KOPT-K1 (cell line): ENCODE data around the gene PAX6.

Source experiments
- H3K27ac ChIP-seq: fragments of 200-600 bp; sonication (generic); 2 replicates; pipeline ENCODE4 v1.5.1; 2016; ENCODE audit warnings: antibody characterized with exemption, mild to moderate bottlenecking, low read depth, low read length; ENCODE audit not compliant: poor library complexity, severe bottlenecking
- H3K36me3 ChIP-seq: fragments of 200-600 bp; sonication (generic); 2 replicates; pipeline ENCODE4 v1.5.1; 2017; ENCODE audit warnings: antibody characterized with exemption, mild to moderate bottlenecking, low read length, moderate library complexity; ENCODE audit not compliant: insufficient read depth
- H3K9me3 ChIP-seq: fragments of 200-600 bp; sonication (generic); 2 replicates; pipeline ENCODE4 v1.5.1; 2017; ENCODE audit warnings: antibody characterized with exemption, low read length, mild to moderate bottlenecking; ENCODE audit not compliant: insufficient read depth, poor library complexity, severe bottlenecking

The PAX6 gene

DNA sequence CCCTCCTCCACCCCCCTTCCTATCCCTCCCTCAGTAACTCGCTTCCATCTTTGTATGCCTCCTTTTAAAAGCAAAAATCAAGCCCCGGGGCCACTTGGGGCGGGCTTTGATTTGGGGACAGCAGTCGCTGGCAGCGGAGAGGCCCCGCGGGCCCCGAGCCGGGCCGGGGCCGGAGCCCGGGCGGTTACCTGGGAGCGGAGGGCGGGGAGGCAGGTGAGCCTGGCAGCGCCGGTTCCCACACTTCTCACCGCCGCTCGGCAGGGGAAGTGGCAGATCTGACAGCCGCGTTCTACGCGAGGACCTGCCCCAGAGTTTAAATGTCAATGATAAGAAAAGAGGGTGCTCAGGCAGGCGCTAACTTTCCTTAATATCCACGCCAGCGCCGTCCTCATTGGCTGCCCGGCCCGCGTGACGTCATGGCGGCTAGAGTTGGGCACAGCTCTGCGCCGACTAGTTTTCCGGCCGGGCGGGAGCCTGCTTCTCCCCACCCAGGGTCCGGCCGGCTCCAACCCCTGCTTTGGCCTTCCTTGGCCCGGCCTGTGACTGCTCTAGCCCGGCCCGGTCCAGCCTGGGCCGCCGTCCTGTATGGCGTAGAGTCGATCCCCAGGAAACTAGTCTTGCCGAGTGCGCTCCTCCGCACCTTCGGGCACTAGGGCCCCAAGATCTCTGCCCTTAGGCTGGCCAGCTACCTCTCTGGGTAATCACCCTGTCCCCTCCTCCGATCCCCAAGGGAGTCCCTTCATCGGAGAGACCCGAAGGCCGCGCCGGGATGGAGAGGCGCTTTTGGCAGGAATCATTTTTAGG, 6.7 kb upstream of the PAX6 start:
- Histone ChIP-seq H3K36me3 (no peaks in the 10 kb centered on the region), H3K9me3 (peaks cover 28% of the 10 kb centered on the region), H3K27ac (no peak overlapping the region)

DNA sequence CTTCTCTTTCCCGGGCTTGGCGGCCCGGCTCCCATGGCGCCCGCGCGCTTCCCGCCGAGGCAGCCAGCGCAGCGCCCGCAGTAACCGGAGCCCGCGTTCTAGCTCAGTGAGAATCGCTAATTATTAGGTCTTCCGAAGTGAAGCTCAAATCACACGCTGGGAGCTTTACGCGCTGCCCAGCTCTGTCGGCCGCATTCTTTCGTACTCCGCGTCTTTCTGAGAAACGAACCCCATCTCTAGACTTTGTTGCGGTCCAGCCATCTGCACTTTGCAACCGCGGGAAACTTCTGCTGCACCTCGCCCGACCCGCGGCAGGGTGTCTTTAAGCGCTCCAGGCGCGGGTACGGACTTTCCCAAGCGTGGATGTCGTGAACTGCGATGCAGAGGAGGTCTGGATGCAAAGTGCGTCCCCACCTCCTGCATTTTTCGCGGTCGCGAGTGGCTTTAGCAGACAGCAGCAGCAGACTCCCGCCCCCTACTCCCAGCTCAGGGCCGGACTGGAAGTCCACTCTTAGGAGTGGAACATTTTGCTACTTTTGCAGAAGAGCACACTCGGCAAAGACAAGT, 6.0 kb upstream of the PAX6 start:
- Histone ChIP-seq H3K27ac (no peak overlapping the region), H3K36me3 (no peaks in the 10 kb centered on the region)

DNA sequence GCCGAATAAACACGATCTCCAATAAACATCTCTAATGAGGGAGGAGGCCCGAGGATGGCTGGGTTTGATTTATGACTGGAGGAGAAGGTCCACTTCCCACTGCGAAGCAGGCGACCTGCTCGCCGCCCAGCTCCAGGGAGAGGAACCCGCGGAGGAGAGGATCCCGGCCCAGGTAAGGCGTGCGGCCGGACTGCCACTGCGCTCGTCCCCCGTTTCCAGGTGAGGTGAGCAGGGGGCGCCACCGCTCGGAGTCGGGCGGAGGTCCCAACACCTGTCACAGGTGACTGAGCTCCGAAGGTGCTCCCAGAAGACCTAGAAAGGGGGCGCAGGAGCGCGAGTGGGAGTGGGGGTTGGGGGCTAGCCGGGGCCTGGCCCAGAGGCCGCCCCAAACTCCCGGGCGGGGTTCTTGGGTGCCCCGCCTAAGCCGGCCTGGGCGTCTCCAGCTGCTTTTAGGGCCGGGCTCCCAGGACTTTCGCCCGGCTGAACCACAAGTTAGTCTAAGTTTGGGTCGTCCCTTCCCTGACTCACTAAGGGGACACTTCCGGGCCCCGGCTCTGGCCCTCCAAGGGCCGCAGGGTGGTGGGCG, 5.4 kb upstream of the PAX6 start:
- H3K27ac ChIP-seq: no peak overlapping the region
- no peaks in the 10 kb centered on the region for H3K36me3 ChIP-seq
- peaks cover 28% of the 10 kb centered on the region for H3K9me3 ChIP-seq

More for the DNA sequence above, 6.0 kb upstream of the PAX6 start:
- H3K9me3 ChIP-seq: peaks cover 28% of the 10 kb centered on the region

DNA sequence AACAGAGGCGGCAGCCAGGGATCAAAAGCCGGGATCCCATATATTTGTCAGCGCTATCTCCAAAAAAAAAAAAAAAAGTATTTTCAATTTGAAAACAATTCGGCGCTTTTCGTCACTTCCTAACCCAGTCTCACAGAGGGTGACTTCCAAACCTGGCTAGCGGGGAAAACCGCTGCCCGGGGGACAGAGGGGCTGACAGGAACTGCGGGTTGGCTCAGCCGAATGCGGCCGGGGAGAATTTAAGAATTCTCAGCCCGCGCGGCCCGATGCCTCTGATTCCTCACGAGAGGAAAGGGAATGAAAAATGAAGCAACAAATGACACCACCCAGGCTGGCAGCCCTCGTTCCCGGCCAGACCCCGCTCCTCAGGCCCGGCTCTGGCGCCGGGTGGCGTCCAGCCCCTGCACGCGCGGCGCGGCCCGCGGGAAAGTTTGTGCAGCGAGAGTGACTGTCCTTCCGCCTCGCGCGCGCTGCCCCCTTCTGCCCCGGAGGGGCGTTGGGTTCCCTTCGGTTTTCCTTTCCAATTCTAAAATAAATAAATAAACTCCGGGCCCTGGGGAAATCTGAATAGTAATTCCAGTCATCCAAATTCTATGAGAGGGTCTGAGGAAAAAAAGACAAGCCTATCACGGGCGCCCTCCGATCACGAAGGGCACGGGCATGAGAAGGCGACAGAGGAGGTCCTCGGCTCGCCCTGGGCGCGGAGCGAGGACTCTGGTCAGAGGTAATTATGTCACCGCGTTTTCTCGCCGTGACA, 4.8 kb upstream of the PAX6 start:
- H3K9me3 ChIP-seq: peaks cover 28% of the 10 kb centered on the region
- H3K36me3 ChIP-seq: no peaks in the 10 kb centered on the region
- no peak overlapping the region for H3K27ac ChIP-seq

DNA sequence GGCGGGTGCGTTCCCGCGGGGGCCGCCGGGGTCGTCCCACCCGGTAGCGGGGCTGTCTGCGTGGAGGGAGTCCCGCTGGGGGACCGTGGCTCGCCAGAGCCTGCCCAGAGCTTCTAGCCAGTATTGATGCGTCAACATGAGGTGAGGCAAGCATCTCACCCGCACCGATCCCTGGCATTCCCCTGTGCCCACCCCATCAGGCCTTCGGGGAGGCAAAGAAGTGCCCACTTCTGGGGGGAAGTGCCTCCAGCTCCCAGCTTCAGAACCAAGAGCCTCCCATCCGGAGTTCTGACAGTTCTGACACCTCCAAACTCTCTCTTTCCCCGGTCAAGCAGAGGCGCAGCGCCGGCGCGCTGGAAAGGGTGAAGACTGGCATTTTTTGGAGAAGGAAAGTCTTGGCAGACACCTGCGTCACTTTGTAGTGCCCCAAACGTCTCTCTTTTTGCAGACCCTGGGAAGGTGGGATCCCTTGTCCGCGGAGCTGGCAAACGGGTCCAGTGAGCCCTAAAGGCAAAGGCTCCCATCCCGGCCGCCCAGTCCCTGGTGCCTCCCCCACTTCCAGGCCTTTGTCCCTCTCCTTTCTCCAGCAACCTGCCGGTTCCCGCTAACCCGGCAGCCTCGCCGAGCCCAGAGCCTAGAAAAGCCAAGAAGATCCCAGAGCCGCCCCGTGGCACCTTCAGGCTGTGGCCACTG, 3.2 kb upstream of the PAX6 start:
- Histone ChIP-seq H3K27ac (no peak overlapping the region), H3K36me3 (no peaks in the 10 kb centered on the region), H3K9me3 (peaks cover 21% of the 10 kb centered on the region)

DNA sequence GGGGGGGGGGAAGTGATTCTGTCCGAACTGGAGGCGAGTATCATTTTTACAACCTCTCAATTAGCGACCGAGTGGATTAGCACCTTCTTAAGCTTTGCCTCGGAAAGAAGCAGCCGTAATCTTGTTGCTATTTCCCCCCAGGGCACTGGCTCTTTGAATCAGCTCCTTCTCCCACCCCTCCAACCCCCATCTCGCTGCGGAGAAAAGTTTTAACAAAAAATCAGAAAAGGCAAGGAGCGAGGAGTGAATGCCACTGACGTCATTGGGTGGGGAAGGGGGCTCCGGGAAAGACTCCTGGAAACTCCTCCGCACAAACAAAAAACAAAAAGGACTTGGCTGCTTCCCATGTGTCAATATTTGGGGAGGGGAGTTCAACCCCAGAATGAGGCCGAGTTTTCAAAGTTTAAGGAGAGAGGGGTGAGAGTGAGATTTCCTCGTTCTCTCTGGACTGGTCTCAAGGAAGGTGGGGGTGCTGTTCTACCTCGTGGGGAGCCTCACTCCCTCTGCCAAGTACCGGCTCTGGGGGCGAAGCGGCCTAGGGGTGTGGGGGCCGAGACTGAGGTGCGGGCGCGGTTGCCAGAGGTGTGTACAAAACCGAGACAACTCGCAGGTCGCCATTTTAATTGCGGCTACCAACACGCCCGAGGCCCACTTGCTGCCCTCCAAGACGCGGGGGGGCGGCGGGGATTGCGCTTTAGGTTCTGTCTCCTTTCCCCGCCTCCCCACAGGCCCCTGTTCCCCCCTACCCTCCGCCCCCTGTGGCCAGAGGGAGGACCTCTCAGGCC, 2.5 kb upstream of the PAX6 start:
- Histone ChIP-seq H3K9me3 (peaks cover 21% of the 10 kb centered on the region), H3K27ac (no peak overlapping the region), H3K36me3 (no peaks in the 10 kb centered on the region)

DNA sequence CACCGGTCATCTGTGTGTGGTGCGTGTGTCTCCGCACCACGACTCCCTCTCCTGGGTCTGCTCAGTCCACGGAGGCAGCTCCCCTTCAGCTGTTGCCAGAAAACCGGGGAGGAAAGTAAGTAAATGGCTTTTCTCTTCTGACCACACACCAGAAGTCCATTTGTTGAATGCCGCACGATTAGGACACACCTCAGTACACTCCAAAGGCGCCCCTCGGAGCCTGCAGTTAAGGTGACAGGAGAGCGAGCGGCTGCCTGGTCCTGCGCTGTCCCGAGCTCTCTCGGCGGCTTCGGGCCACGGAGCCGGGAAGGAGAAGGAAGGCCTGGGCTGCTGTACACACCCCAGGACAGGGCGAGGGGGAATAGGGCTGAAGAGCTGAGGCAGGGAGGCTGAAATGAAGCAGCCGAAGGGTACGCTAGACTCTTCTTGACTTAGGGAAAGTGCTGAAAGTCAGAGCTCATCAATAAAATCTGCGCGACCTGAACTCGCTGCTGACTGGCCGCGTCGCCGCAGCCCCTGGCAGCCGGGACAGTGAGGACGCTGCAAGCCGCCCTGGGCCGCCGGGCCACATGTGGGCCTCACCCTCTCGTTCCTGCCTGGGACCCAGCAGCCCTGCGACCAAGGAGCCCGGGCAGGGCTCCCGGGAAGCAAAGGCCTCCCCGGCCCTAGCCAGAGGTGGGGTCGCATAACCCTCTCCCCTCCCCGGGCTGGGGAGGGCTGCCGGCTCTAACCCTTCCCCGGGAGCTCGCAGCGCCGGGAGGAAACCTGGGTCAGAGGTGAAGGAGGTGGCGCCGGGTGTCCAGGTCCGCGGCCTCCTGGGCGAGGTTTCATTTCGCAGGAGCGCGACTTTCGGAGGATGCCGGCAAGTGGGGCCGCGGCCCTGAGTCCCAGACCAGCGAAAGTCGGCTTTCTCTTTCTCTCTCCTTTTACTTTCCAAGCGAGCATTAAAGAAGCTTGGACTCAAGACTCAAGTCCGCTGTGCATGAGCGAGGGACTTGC, 1.6 kb upstream of the PAX6 start:
- H3K27ac ChIP-seq: no peak overlapping the region

DNA sequence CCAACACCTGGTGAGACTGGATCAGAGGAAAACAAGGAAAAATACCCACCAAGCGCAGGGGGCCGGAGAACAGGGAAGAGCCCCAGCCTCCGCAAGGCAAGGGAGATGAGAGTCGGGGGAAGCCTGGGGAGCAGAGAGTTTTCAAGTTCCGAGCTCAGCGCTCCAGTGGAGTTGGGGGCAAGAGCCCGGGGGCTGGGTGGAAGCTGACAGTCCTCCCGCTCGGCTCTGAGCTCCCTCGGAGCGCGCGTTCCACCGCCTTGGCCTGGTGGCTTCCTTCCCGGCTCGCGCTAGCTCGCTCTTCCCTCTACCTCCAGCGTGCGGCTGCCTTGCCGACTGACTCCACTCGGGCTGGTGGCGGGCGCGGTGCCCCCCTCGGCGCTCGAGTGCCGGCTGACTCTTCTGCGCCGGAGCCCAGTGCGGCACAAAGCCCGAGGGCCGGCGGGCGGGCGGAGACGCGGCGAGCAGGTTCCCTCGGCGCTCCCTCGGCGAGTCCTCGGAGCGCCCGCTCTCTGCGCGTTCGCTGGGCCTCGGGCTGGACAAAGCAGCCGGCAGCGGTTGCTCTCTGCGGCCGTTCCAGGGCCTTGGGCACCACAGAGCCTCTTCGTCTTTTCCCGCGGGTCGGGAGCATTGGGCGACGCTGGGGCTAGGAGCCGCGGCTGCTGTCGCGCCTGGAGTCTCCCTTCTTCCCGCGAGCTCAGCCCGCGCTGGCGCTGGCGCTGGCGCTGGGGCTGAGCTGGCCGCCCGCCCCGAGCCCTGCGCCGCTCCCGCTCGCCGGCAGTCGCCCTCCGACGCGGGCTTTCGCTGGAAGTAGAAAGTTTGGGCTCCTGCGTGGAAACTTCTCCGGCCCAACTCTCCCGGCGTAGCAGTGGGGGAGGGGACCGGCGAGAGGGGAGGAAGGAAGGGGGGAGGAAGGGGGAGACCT, 1.0 kb downstream of the PAX6 start:
- Histone ChIP-seq H3K9me3 (peaks cover 4% of the 10 kb centered on the region), H3K36me3 (no peaks in the 10 kb centered on the region), H3K27ac (no peak overlapping the region)

More for the DNA sequence above, 1.6 kb upstream of the PAX6 start:
- Histone ChIP-seq H3K36me3 (no peaks in the 10 kb centered on the region), H3K9me3 (peaks cover 15% of the 10 kb centered on the region)

DNA sequence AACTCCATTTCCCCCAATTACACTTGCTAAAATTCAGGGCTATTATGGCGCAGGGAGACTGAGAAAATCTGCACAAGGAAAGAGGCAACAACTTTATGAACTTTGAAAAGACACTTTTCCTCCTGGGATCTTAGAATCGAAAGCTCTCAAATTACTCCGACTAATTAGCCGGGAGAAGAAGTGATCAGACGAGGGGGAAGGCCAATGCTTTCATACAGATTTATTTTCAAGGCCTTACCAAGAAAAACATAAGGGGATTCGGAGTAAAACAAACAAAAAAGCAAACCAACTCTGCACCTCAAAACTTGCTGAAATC, 1.6 kb downstream of the PAX6 start:
- Histone ChIP-seq H3K27ac (no peak overlapping the region), H3K9me3 (peaks cover 10% of the 10 kb centered on the region), H3K36me3 (no peaks in the 10 kb centered on the region)

DNA sequence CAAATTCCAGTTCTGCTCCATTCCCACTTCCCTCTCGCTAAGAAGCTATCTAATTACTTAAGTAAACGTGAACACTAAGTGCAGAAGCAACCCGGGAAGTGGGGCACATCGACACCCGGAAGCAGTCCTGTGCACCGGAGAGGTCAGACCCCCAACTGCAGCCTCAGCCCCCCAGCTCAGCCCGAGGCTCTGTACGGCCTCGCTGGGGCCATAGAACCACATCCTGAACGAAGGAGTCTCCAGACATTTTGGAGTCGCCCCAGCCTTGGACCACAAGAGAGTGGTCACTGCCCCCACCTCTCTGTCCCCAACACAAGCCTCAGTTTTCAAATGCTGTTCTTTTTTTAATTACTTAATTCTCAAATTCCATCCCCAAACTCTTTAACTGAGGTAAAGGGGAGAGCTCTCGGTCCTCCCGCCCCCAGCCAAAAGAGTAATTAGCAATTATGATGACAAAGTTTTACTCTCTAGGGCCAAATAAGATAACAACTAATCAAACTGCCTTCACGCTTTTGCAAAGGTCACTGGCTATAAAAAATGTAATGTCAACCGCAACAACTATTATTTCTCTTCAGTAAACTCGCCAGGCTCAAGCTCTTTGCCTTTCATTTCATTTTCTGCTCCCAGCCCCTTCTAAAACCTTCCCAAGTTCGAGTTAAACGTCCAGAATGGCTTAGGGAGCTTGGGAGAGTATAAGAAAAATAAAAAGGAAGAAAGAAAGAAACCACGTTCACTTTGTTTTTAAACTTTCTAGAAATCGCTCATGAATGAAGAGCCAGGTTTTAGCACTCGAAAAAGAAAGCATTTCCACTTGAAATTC, 2.2 kb downstream of the PAX6 start:
- Histone ChIP-seq H3K9me3 (peaks cover 10% of the 10 kb centered on the region), H3K36me3 (no peaks in the 10 kb centered on the region), H3K27ac (no peak overlapping the region)

DNA sequence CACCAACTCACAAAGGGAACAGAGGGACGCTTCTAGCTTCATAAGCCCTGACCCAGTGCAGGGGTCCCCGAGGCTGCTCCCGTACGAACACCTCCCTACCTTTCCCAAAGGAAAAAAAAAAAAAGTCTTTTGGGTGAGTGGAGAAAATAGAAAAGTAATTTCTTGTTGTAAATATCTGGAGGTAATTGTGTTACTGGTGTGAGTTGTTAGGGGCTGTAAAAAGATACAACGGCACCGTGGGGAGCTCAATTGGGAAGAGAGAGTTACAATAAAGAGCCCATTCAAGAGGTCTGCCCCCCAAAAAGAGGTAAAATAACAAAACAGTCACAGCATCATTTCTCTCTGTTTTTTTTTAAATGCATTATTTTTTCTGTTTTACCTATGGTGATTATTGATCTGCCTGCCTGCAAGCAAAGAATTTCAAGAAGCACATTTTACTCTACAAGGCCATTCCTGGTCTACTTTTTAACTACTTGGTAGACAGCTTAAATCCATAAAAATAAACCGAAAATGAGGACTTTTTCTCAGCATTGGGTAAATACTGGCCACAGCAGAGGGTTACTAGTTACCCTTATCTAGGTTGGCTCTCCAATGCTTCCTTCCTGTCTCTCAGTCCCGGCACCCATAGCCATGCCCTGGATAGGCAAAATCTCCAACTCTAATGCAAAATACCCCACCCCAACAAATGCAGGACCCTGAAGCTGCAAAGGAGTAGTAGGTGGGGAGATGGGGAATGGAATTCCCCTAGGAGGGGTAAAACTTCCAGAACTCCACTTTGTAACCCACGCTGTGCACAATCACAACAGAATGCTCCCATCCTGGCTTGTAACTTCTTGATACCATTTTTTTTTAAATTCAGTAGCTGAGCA, 3.1 kb downstream of the PAX6 start:
- Histone ChIP-seq H3K36me3 (no peaks in the 10 kb centered on the region), H3K9me3 (peaks cover 10% of the 10 kb centered on the region), H3K27ac (no peak overlapping the region)
